NT2/D1 (cell line): ENCODE measurements around the gene SUSD3.

Experiments
- DNase-seq: peaks from one replicate; pipeline ENCODE4 v3.0.0-alpha.2; 2011; ENCODE audit warnings: low read depth, low spot score
- H3K27me3 ChIP-seq: 2 replicates; pipeline ENCODE4 v1.6.0; 2011; ENCODE audit warnings: mild to moderate bottlenecking; ENCODE audit not compliant: insufficient read length, insufficient read depth
- H3K36me3 ChIP-seq: 2 replicates; pipeline ENCODE4 v1.6.1; 2011; ENCODE audit warnings: mild to moderate bottlenecking, low read length, mixed read lengths; ENCODE audit not compliant: insufficient read depth, insufficient read length
- H3K4me1 ChIP-seq: 2 replicates; pipeline ENCODE4 v1.5.1; 2011; ENCODE audit not compliant: insufficient read depth, insufficient read length
- H3K4me3 ChIP-seq: 2 replicates; pipeline ENCODE4 v1.5.1; 2011; ENCODE audit warnings: low read depth; ENCODE audit not compliant: insufficient read length
- H3K9ac ChIP-seq: 2 replicates; pipeline ENCODE4 v1.6.0; 2011; ENCODE audit warnings: low read depth; ENCODE audit not compliant: insufficient read length
- H3K9me3 ChIP-seq: 2 replicates; pipeline ENCODE4 v1.5.1; 2011; ENCODE audit warnings: mild to moderate bottlenecking, low read length; ENCODE audit not compliant: insufficient read depth
- SUZ12 ChIP-seq: IDR thresholded peaks from 2 replicates; pipeline ENCODE4 v1.6.1; 2011; ENCODE audit not compliant: insufficient read length, insufficient read depth; ENCODE audit errors: extremely low read depth
- YY1 ChIP-seq: IDR thresholded peaks from 2 replicates; pipeline ENCODE4 v1.6.1; 2011; ENCODE audit not compliant: insufficient read length, insufficient read depth
- ZNF274 ChIP-seq: IDR thresholded peaks from 2 replicates; pipeline ENCODE4 v1.6.1; 2011; ENCODE audit warnings: mild to moderate bottlenecking, low read depth, low read length

SUSD3 gene

GRCh38 chr9:93119953-93120845 lies 61.7 kb downstream of the SUSD3 start:
- H3K9ac ChIP-seq = no peak overlapping the region

GRCh38 chr9:93120846-93121315 lies 62.4 kb downstream of the SUSD3 start:
- Histone ChIP-seq H3K9ac (no peak overlapping the region), H3K9me3 (no peaks in the 10 kb centered on the region), H3K36me3 (peaks cover 43% of the 10 kb centered on the region), H3K27me3 (no peaks in the 10 kb centered on the region), H3K4me1 (peaks cover 12% of the 10 kb centered on the region), H3K4me3 (no peak overlapping the region)
- no peak for DNase-seq
- no peak for TF ChIP-seq ZNF274
- no peak for TF ChIP-seq SUZ12
- TF ChIP-seq YY1 = no peak

More at GRCh38 chr9:93119953-93120845, 61.7 kb downstream of the SUSD3 start:
- Histone ChIP-seq H3K4me3 (no peak overlapping the region), H3K36me3 (peaks cover 36% of the 10 kb centered on the region), H3K9me3 (no peaks in the 10 kb centered on the region), H3K27me3 (no peaks in the 10 kb centered on the region), H3K4me1 (peaks cover 12% of the 10 kb centered on the region)
- DNase-seq = no peak
- TF ChIP-seq ZNF274 (no peak), YY1 (no peak)

DNA sequence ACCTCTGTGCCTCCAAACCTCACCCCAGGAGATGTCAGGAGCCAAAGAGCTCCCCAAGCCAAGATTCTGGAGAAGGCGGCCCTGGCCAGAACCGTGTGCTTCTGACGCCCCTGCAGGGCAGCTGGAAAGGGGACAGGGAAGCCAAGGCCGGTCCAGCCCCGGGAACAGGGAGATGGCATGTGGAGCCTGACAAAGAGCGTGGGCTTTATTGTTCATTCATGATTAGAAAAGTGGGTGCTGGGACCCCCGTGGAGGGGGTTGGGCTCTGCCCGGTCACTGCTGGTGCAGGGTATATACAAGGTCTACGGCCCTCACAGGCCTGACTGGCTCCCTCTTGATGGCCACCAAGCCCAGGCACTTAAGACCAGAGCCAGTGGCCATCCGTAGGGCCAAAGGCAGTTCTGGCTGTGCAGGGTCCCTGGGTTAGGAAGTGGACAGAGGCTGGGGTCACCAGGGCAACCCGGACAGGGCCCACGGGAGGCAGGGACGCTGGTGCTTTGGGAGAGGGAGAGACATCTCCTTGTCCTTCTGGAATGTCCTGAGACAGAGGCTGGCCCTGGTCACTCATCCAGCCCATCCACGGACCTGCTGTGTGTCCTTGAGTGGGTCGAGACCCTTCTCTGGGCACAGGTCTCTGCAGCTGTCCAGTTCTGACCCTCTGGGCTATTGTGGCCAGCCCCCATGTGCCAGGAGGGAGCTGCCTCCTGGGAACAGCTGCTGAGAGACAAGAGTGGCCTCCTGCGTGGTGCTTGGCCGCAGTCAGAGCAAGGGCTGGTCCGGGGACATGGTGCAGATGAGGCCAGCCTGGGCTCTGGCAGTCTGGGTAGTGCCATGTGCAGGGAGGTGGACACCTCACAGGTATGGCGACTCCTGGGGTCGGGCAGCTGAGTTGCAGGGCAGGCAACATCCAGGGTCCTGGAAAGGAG lies 63.1 kb downstream of the SUSD3 start:
- TF ChIP-seq YY1 (no peak), SUZ12 (no peak), ZNF274 (no peak)

GRCh38 chr9:93122721-93123221 lies 64.3 kb downstream of the SUSD3 start:
- peaks cover 43% of the 10 kb centered on the region for H3K36me3 ChIP-seq
- H3K9ac ChIP-seq = no peak overlapping the region
- DNase-seq = no peak
- H3K4me1 ChIP-seq = peaks cover 9% of the 10 kb centered on the region
- H3K4me3 ChIP-seq = no peak overlapping the region
- TF ChIP-seq SUZ12 = no peak
- TF ChIP-seq YY1 = no peak
- TF ChIP-seq ZNF274 = no peak
- no peaks in the 10 kb centered on the region for H3K9me3 ChIP-seq
- H3K27me3 ChIP-seq = no peaks in the 10 kb centered on the region

More for the DNA sequence above, 63.1 kb downstream of the SUSD3 start:
- DNase-seq = no peak
- H3K9ac ChIP-seq = no peak overlapping the region
- no peaks in the 10 kb centered on the region for H3K9me3 ChIP-seq
- H3K4me3 ChIP-seq = no peak overlapping the region
- H3K27me3 ChIP-seq = no peaks in the 10 kb centered on the region
- H3K36me3 ChIP-seq = peaks cover 43% of the 10 kb centered on the region
- peaks cover 6% of the 10 kb centered on the region for H3K4me1 ChIP-seq

DNA sequence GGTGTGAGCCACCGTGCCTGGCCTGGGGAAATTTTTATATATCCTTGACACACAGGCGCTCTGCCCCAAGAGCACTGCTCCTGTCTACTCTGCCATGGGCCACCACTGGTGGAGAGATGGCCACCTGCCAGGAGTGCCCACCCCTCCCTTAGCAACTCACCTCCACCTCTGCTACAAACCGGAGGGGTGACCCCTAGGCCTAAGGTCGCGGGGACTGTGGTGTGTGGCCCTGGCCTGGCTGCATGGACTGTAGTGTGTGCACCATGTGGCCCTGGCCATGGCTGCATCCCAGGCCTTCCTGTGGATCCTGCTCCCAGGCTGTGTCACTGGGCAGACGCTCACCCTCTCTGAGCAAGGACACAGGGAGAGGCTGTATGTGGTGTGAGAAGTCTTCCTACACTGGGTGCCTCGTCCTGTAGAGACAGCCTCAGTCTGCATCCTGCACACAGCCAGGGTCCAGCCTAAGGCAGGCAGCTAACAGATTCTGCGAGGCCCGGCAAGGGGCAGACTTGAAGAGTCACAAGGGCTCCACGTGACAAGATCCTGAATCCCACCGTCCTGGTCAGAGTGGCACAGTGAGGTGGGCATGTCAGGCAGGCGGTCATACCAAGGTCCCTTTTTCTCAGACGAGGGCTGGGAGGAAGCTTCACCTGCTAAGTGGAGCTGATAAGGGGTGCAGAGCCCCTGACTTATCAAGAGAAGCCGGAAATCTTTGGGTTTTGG lies 65.2 kb downstream of the SUSD3 start:
- no peaks in the 10 kb centered on the region for H3K27me3 ChIP-seq
- H3K36me3 ChIP-seq = peaks cover 43% of the 10 kb centered on the region
- no peaks in the 10 kb centered on the region for H3K9me3 ChIP-seq
- H3K4me3 ChIP-seq = no peak overlapping the region
- H3K9ac ChIP-seq = peak overlapping the region; percentile 35
- DNase-seq = no peak
- no peak for TF ChIP-seq ZNF274
- no peak for TF ChIP-seq SUZ12
- TF ChIP-seq YY1 = no peak
- H3K4me1 ChIP-seq = peaks cover 9% of the 10 kb centered on the region

GRCh38 chr9:93124793-93125192 lies 66.3 kb downstream of the SUSD3 start:
- Histone ChIP-seq H3K9ac (no peak overlapping the region), H3K4me1 (peaks cover 8% of the 10 kb centered on the region), H3K4me3 (no peak overlapping the region), H3K36me3 (peaks cover 45% of the 10 kb centered on the region), H3K9me3 (no peaks in the 10 kb centered on the region), H3K27me3 (no peaks in the 10 kb centered on the region)
- TF ChIP-seq SUZ12 = no peak
- DNase-seq = no peak
